ENCODE data around the gene GSE1. TPM values are rescaled to one million over a fixed set of nuclear protein-coding genes. Genes with fewer than 3 reads are reported as not detected.
A peak's percentile ranks its signal among the peaks of the same experiment; 100 is the strongest.

Gene GSE1
- total and polyA plus RNA-seq, 2 experiments from 2014 or later, result 32.4 to 135 TPM

DNA sequence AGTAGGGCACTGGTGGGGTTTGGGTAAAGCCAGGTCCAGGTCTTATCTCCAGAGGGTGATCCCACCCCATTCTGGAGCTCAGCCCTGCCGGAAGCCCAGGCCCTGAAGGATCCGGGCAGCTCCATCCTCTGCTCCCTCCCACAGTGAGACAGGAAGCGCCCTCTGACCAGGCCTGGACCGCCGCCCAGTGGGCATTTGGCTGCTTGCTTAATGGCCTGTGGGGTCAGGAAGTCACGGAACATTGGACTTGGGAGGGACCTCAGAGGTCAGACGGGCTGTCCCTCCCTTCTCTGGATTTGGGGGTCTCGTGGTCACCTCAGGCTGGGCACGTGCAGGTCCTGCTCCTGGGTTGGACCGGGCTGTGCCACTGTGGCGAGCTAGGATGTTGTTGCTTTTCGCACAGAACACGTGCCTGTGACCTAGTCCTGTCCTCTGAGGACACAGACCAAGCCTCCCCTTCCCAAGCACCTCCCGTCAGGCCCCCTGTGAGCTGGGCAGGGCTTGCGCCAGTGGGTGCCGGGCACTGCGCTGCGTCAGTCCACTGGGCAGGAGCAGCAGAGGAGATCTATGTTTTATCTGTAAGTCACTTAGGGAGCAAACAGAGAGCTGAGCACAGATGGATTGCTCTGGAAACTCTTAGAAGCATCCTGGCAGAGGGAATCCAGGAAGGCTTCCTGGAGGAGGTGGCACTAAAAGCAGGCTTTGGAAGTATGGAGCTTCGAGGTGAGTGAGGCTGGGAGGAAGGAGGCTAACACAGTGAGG is 49.4 kb upstream of the GSE1 start:
- peaks cover 1% of the 10 kb centered on the region; the same call in 1 of the 2 replicates for H4K20me1 ChIP-seq (replicated peaks; ENCODE audit: insufficient read depth)
- peaks cover 63% of the 10 kb centered on the region for H3K4me1 Mint-ChIP-seq
- ATAC-seq, result peak; percentile 6; the same call in 1 of the 3 replicates

More for the DNA sequence above, 49.4 kb upstream of the GSE1 start:
- Mint-ChIP-seq H3K27me3 (ENCODE audit: insufficient read depth, low read depth, poor library complexity) (peaks cover 22% of the 10 kb centered on the region), H3K27ac (no peak overlapping the region), H3K4me3 (no peak overlapping the region), H3K36me3 (ENCODE audit: low read depth) (peaks cover 5% of the 10 kb centered on the region), H3K9me3 (no peaks in the 10 kb centered on the region; the same call in 1 of the 3 replicates)
- H2AFZ ChIP-seq, result no peak overlapping the region
- H3K4me2 ChIP-seq, result no peak overlapping the region
- peaks cover 86% of the 10 kb centered on the region for H3K79me2 ChIP-seq (replicated peaks; ENCODE audit: insufficient read depth)
- TF ChIP-seq, protein P1, sequence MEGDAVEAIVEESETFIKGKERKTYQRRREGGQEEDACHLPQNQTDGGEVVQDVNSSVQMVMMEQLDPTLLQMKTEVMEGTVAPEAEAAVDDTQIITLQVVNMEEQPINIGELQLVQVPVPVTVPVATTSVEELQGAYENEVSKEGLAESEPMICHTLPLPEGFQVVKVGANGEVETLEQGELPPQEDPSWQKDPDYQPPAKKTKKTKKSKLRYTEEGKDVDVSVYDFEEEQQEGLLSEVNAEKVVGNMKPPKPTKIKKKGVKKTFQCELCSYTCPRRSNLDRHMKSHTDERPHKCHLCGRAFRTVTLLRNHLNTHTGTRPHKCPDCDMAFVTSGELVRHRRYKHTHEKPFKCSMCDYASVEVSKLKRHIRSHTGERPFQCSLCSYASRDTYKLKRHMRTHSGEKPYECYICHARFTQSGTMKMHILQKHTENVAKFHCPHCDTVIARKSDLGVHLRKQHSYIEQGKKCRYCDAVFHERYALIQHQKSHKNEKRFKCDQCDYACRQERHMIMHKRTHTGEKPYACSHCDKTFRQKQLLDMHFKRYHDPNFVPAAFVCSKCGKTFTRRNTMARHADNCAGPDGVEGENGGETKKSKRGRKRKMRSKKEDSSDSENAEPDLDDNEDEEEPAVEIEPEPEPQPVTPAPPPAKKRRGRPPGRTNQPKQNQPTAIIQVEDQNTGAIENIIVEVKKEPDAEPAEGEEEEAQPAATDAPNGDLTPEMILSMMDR (conservative IDR thresholded peaks at IDR 0.05; ENCODE audit: low read depth in 2 of 2), result peak in 1 of 2 experiments; percentile 51; a peak in 3 of 4 replicates
- no peak for TF ChIP-seq ZNF462 (CRISPR knock-in tag; IDR thresholded peaks at IDR 0.05)
- no peak overlapping the region for H3K27ac ChIP-seq (ENCODE audit: low read depth)
- H3K4me3 ChIP-seq, result no peak overlapping the region
- H3K27me3 ChIP-seq (ENCODE audit: insufficient read depth), result no peaks in the 10 kb centered on the region
- H3K4me1 ChIP-seq (ENCODE audit: insufficient read depth), result peaks cover 46% of the 10 kb centered on the region
- H3F3A ChIP-seq (replicated peaks; ENCODE audit: low read depth), result peaks cover 14% of the 10 kb centered on the region; the same call in 1 of the 2 replicates
- no peaks in the 10 kb centered on the region for H3K9me2 ChIP-seq (ENCODE audit: insufficient read depth)
- no peak for DNase-seq (ENCODE audit: low spot score)
- no peaks in the 10 kb centered on the region for H3K36me3 ChIP-seq (ENCODE audit: insufficient read depth)
